Measurements from ENCODE around the gene NVL. TPM values are rescaled to one million over a fixed set of nuclear protein-coding genes. Genes with fewer than 3 reads are reported as not detected.

NVL gene
- polyA plus RNA-seq, 1 of the 3 experiments (the other 2 are of a cell fraction), result 12.4 TPM

GRCh38 chr1:224192082-224192788 lies 137.7 kb downstream of the NVL start:
- H3K4me2 ChIP-seq, result no peak overlapping the region
- no peaks in the 10 kb centered on the region for H3K27me3 ChIP-seq (ENCODE audit: insufficient read depth)
- ChIA-PET CTCF (interaction anchor here (1.0 to 1.8 kb wide), 2 partner anchors 11 to 18 kb away, joined by 3 to 4 read pairs; no protein-coding TSS in a partner anchor), POLR2A (no interaction called here)
- H3F3A ChIP-seq (replicated peaks; ENCODE audit: insufficient read depth), result peaks cover 19% of the 10 kb centered on the region
- peaks cover 18 to 43% of the 10 kb centered on the region in 2 experiments for H3K36me3 ChIP-seq (replicated peaks in 1 of 2; ENCODE audit: control insufficient read depth in 1 of 2, insufficient read depth in 2 of 2, low read length in 1 of 2)
- H3K9me3 ChIP-seq, result no peaks in the 10 kb centered on the region
- DNase-seq, result no peak
- no peak overlapping the region for H2AFZ ChIP-seq (ENCODE audit: low read depth)
- peaks cover 64% of the 10 kb centered on the region for H3K79me2 ChIP-seq (ENCODE audit: insufficient read depth)
- H4K20me1 ChIP-seq (ENCODE audit: insufficient read depth), result peaks cover 34% of the 10 kb centered on the region
- TF ChIP-seq FOXM1 (IDR thresholded peaks at IDR 0.05; ENCODE audit: low read depth) (no peak), ZBTB33 (IDR thresholded peaks at IDR 0.05; ENCODE audit: borderline replicate concordance, low read depth) (no peak), POLR2AphosphoS5 (IDR thresholded peaks at IDR 0.05; ENCODE audit: low read depth, low read length) (no peak), GATA2 (CRISPR knock-in tag; IDR thresholded peaks at IDR 0.05) (no peak), REST (IDR thresholded peaks at IDR 0.05; ENCODE audit: low read depth, low read length) (no peak), SMC3 (IDR thresholded peaks at IDR 0.05; ENCODE audit: low read depth, low read length) (no peak), IRF3 (IDR thresholded peaks at IDR 0.05; ENCODE audit: low read depth, low read length) (no peak), PBX3 (IDR thresholded peaks at IDR 0.05) (no peak), FOXJ3 (CRISPR knock-in tag; IDR thresholded peaks at IDR 0.05) (no peak), CTCF (IDR thresholded peaks at IDR 0.05) (no peak), MXI1 (IDR thresholded peaks at IDR 0.05; ENCODE audit: low read depth, low read length) (no peak), MEF2A (IDR thresholded peaks at IDR 0.05; ENCODE audit: borderline replicate concordance, low read depth) (no peak), TCF12 (IDR thresholded peaks at IDR 0.05) (no peak), GABPA (IDR thresholded peaks at IDR 0.05; ENCODE audit: low read depth) (no peak), EZH2phosphoT487 (IDR thresholded peaks at IDR 0.05; ENCODE audit: borderline replicate concordance, low read depth) (no peak), RCOR1 (IDR thresholded peaks at IDR 0.05; ENCODE audit: low read length) (no peak), JUND (IDR thresholded peaks at IDR 0.05) (no peak), SIN3A (IDR thresholded peaks at IDR 0.05; ENCODE audit: borderline replicate concordance, low read depth, low read length) (no peak), RFX5 (IDR thresholded peaks at IDR 0.05; ENCODE audit: low read length) (no peak)
- no peaks in the 10 kb centered on the region for H3K9me2 ChIP-seq
- 91% methylated on average over 5 of the region's 5 CpGs for WGBS (ENCODE audit: low lambda C conversion rate)
- peaks cover 2 to 4% of the 10 kb centered on the region in 2 experiments; a peak in 2 of 4 replicates for H3K4me1 ChIP-seq (ENCODE audit: control insufficient read depth in 1 of 2, insufficient read depth in 2 of 2, low read depth in 1 of 2, low read length in 1 of 2)
- no peak overlapping the region for H3K9ac ChIP-seq
- H3K4me3 ChIP-seq (ENCODE audit: low read depth in 2 of 2, low read length in 1 of 2), result no peak overlapping the region
- H3K27ac ChIP-seq (ENCODE audit: low read depth in 2 of 2, low read length in 1 of 2), result no peak overlapping the region

Measured in SK-N-SH (cell line).